OCI-M1 (cell line): ENCODE results near the gene EPHA1.

Experiments used
- DNase-seq: peaks from one replicate; lab custom pipeline; 2025; lab: John Stamatoyannopoulos, UW

The EPHA1 gene

GRCh38 chr7:143408686-143409561, at the start of gene EPHA1:
Gene EPHA1 (minus strand): TSS chr7:143408856. CDS start chr7:143408805, 51 bp downstream.
- DNase-seq, result peak; percentile 29

- no peak for DNase-seq
Observed at GRCh38 chr7:143458263-143458662, 49.6 kb upstream of the EPHA1 start.

GRCh38 chr7:143456992-143457793, 48.5 kb upstream of the EPHA1 start:
- DNase-seq, result no peak

- DNase-seq, result no peak
Observed at GRCh38 chr7:143455942-143456341, 47.3 kb upstream of the EPHA1 start.

- no peak for DNase-seq
Observed at GRCh38 chr7:143455491-143455890, 46.8 kb upstream of the EPHA1 start.

GRCh38 chr7:143454091-143454680, 45.5 kb upstream of the EPHA1 start:
- DNase-seq, result no peak

GRCh38 chr7:143452495-143452894, 43.8 kb upstream of the EPHA1 start:
- no peak for DNase-seq

- no peak for DNase-seq
Observed at GRCh38 chr7:143451746-143452145, 43.1 kb upstream of the EPHA1 start.

GRCh38 chr7:143451122-143451521, 42.5 kb upstream of the EPHA1 start:
- no peak for DNase-seq

GRCh38 chr7:143449793-143450192, 41.1 kb upstream of the EPHA1 start:
- DNase-seq, result no peak

GRCh38 chr7:143448429-143448828, 39.8 kb upstream of the EPHA1 start:
- DNase-seq, result no peak

- no peak for DNase-seq
Observed at GRCh38 chr7:143447466-143447865, 38.8 kb upstream of the EPHA1 start.

- no peak for DNase-seq
Observed at GRCh38 chr7:143444785-143445184, 36.1 kb upstream of the EPHA1 start.

- no peak for DNase-seq
Observed at GRCh38 chr7:143444063-143444782, 35.6 kb upstream of the EPHA1 start.

GRCh38 chr7:143443153-143443552, 34.5 kb upstream of the EPHA1 start, which contains the start of gene TAS2R60:
Gene TAS2R60 (plus strand): TSS chr7:143443453. CDS start chr7:143443453, 0 bp downstream.
- DNase-seq, result no peak

GRCh38 chr7:143439866-143440265, 31.2 kb upstream of the EPHA1 start:
- no peak for DNase-seq

- no peak for DNase-seq
Observed at GRCh38 chr7:143437578-143437977, 28.9 kb upstream of the EPHA1 start.

GRCh38 chr7:143436325-143436946, 27.8 kb upstream of the EPHA1 start:
- DNase-seq, result no peak

- no peak for DNase-seq
Observed at GRCh38 chr7:143435266-143435665, 26.6 kb upstream of the EPHA1 start.

- DNase-seq, result no peak
Observed at GRCh38 chr7:143434660-143435059, 26.0 kb upstream of the EPHA1 start.

GRCh38 chr7:143433759-143434158, 25.1 kb upstream of the EPHA1 start:
- DNase-seq, result no peak
